Pancreas (tissue), 10 donors: ENCODE results near the gene FSTL4. TPM values are rescaled to one million over a fixed set of nuclear protein-coding genes. Genes with fewer than 3 reads are reported as not detected.
A peak's percentile ranks its signal among the peaks of the same experiment; 100 is the strongest.

Experiments used
- ATAC-seq, 4 donors: fragments of 200-7000 bp; cut with Tn5 transposase; one replicate each; pipeline versions ENCODE4 v1.8.0 to v1.9.1; 2020; ENCODE audit warnings: mild to moderate bottlenecking in 4 of 4, moderate library complexity in 4 of 4
- DNase-seq, 6 donors: peaks; one replicate each; pipeline ENCODE4 v3.0.0-alpha.2; 2020
- FAIRE-seq: peaks from 2 replicates; lab custom pipeline; 2012; peaks lifted over from hg19 to GRCh38; lab: Jason Lieb, UNC
- H3K27ac ChIP-seq, 4 donors: fragments of 200-600 bp; sonication (generic); 1 replicate in 3 of 4; 2 replicates in 1 of 4; pipeline versions ENCODE4 v1.5.0 to v1.8.0; 2020
- H3K27me3 ChIP-seq, 4 donors: fragments of 200-600 bp; one replicate each; pipeline ENCODE4 v1.8.0; 2021
- H3K36me3 ChIP-seq, 3 donors: fragments of 200-600 bp; sonication (generic) in 1 of 3; one replicate each; pipeline versions ENCODE4 v1.5.0 to v1.8.0; 2020 to 2021
- H3K4me1 ChIP-seq, 3 donors: fragments of 200-600 bp; one replicate each; pipeline ENCODE4 v1.8.0; 2021
- H3K4me3 ChIP-seq, 4 donors: fragments of 200-600 bp; sonication (generic) in 2 of 4; one replicate each; pipeline versions ENCODE4 v1.5.0 to v1.8.0; 2020 to 2021
- H3K9me3 ChIP-seq, 4 donors: fragments of 200-600 bp; one replicate each; pipeline ENCODE4 v1.8.0; 2021
- WGBS, 2 donors: extraction: QIAGEN DNeasy Blood & Tissue Kit; methylation state at CpG; one replicate each; pipeline ENCODE4 v1.1.7; 2013; 5-methylcytosine and 5-hydroxymethylcytosine counted together
- intact Hi-C, 3 donors: fragments of 100-400 bp; cut with DNase I; formaldehyde crosslinking; loops; one replicate each; pipeline versions ENCODE4 v1.11.1 to v1.14.2; 2022
- polyA plus RNA-seq, 2 donors: library from polyadenylated mRNA; stranded (reverse); fragments of 200-250 nt; gene quantifications; one replicate each; pipeline ENCODE4 v1.2.3, GENCODE V29; 2013
- total RNA-seq, 6 donors: library from RNA; stranded (reverse); fragmentation: NEBNext Ultra II Directional in 4 of 6; extraction: Animal tissue kit (Norgen Biotek cat#: 25700) in 4 of 6; gene quantifications; one replicate each; pipeline versions ENCODE4 v1.2.1 to v1.2.4, GENCODE V29; 2021 to 2023
- TF ChIP-seq, protein P1 (sequence below), 4 donors: fragments of 200-600 bp; sonication (generic) in 3 of 4; IDR thresholded peaks; one replicate each; pipeline versions ENCODE4 v1.5.0 to v1.8.0; 2021; ENCODE audit warnings: antibody characterized with exemption in 4 of 4
- donor health status: healthy with polysubstance abuse.
- donor health status: DM: no; HTN: no; CAD: no; lungs with moderate emphysema.
- donor health status: DM: no; HTN: no; CAD: no.
- donor health status: control.
- donor health status: control.
- donor health status: Bipolar disorder and iron deficiency.
- donor health status: DM: yes; HTN: yes; CAD: no.
- donor health status: DM: no; HTN: no; CAD: no.
- donor health status: DM: no; HTN: no; CAD: no.
- donor health status: DM: yes; HTN: yes; CAD: no.

The FSTL4 gene
- total and polyA plus RNA-seq, 8 donors = 0.68 to 2.4 (median 1.4) TPM

DNA sequence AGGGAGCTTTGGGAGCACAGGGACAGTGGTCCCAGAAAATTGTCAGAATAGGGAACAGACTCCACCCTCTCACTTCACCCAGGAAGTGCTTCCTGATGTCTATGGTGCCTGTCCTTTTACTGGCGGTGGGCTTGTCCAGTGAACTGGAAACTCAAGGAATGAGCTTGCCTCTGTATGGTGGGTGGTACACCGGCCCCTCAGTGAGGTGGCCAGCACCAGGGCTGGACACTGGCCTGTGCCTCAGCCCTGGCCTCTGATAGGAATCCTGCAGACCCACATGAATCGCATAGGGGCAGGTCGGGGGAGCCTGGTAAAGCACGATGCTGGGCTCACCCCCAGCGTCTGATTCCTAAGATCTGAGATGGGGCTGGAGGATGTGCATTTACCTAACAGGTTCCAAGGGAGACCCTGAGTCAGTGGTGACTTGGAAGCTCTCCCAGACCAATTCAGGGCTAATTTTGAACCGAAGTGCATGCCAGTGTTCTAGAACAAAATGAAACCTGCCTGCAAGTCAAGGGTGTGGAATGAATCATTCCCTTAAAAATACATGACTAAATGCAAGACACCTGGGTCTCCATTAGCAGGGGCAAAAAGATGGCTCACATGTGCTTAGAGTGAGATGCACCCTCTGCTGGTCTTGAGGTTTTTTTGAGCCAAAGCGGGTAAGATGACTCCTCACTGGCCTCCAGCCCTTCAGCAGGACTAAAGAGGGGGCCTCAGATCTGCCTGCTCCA, 382.2 kb downstream of the FSTL4 start:
- no peak overlapping the region for H3K27ac ChIP-seq
- DNase-seq (no peak), FAIRE-seq (no peak), ATAC-seq (no peak)
- TF ChIP-seq, protein P1, sequence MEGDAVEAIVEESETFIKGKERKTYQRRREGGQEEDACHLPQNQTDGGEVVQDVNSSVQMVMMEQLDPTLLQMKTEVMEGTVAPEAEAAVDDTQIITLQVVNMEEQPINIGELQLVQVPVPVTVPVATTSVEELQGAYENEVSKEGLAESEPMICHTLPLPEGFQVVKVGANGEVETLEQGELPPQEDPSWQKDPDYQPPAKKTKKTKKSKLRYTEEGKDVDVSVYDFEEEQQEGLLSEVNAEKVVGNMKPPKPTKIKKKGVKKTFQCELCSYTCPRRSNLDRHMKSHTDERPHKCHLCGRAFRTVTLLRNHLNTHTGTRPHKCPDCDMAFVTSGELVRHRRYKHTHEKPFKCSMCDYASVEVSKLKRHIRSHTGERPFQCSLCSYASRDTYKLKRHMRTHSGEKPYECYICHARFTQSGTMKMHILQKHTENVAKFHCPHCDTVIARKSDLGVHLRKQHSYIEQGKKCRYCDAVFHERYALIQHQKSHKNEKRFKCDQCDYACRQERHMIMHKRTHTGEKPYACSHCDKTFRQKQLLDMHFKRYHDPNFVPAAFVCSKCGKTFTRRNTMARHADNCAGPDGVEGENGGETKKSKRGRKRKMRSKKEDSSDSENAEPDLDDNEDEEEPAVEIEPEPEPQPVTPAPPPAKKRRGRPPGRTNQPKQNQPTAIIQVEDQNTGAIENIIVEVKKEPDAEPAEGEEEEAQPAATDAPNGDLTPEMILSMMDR (IDR thresholded peaks at IDR 0.05) = no peak
- 84 to 87% methylated on average over 8 of the region's 8 CpGs for WGBS, 2 donors
- intact Hi-C loops = no loop called here
- H3K36me3 ChIP-seq = no peaks in the 10 kb centered on the region
- peaks cover 6 to 13% (median 10%) of the 10 kb centered on the region in 3 donors for H3K4me1 ChIP-seq
- H3K4me3 ChIP-seq = no peak overlapping the region
- H3K27me3 ChIP-seq = no peaks in the 10 kb centered on the region
- no peaks in the 10 kb centered on the region for H3K9me3 ChIP-seq

DNA sequence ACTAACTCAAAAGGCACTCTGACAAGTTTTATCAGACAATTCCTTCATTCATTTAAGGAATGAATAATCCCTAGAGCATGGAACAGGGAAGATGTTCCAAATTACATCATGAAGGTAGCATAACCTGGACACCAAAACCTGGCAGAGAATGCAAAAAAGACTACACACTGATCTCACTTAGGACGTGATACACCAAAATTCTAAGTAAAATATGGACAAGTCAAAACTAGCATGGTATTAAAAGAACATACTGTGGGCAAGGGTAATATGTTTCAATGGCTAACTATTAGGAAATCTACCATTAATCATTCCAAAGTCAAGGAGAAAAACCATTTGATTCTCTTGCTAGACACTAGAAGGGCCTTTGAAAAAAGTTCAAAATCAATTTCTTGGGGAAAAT, 384.0 kb downstream of the FSTL4 start:
- H3K27me3 ChIP-seq = no peaks in the 10 kb centered on the region
- DNase-seq = no peak
- no peak for FAIRE-seq
- no peak overlapping the region for H3K4me3 ChIP-seq
- 54 to 57% methylated on average over 1 of the region's 1 CpG for WGBS, 2 donors
- no peaks in the 10 kb centered on the region for H3K9me3 ChIP-seq
- peaks cover 6 to 13% (median 10%) of the 10 kb centered on the region in 3 donors for H3K4me1 ChIP-seq
- TF ChIP-seq, protein P1 (IDR thresholded peaks at IDR 0.05) = no peak
- intact Hi-C loops = no loop called here
- ATAC-seq = no peak
- H3K27ac ChIP-seq = no peak overlapping the region
- no peaks in the 10 kb centered on the region for H3K36me3 ChIP-seq

DNA sequence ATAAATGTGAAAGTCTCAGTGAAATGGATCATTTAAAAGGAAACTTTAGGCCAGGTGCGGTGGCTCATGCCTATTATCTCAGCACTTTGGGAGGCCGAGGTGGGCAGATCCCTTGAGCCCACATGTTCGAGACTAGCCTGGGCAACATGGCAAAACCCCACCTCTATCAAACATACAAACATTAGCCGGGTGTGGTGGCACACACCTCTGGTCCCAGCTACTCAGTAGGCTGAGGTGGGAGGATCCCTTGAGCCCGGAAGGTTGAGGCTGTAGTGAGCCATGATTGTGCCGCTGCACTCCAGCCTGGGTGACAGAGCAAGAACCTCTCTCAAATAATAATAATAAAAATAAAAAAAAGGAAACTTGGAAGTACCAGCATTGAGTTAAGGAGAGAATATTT, 384.4 kb downstream of the FSTL4 start:
- 88 to 93% methylated on average over 6 of the region's 6 CpGs for WGBS, 2 donors
- FAIRE-seq = no peak
- intact Hi-C loops = no loop called here

DNA sequence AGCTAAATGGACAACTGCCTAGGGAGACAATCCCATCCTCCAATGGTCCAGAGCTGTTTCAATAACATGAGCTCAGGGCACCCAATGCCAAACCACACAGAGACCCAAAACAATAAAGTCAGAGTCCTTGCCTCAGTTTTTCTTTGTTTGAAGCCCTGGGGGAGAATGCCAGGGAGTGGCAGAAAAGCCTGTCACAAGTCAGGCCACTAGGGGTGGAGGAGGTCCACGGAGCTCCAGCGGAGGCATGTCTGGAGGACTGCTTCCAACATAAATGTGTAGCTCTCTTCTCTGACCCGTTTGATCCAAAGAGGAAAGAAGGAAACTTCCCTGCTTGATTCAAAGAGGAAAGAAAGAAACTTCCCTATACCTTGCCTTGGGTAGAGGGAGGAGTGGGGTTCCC, 385.3 kb downstream of the FSTL4 start:
- Histone ChIP-seq H3K4me1 (peaks cover 6 to 13% (median 10%) of the 10 kb centered on the region in 3 donors), H3K9me3 (no peaks in the 10 kb centered on the region), H3K27me3 (no peaks in the 10 kb centered on the region), H3K36me3 (no peaks in the 10 kb centered on the region), H3K4me3 (no peak overlapping the region), H3K27ac (no peak overlapping the region)
- WGBS, 2 donors = 75 to 80% methylated on average over 3 of the region's 3 CpGs
- DNase-seq (no peak), FAIRE-seq (no peak), ATAC-seq (no peak)
- intact Hi-C loops = no loop called here
- TF ChIP-seq, protein P1 (IDR thresholded peaks at IDR 0.05) = no peak

More for the DNA sequence above, 384.4 kb downstream of the FSTL4 start:
- Histone ChIP-seq H3K27ac (no peak overlapping the region), H3K4me1 (peaks cover 6 to 13% (median 10%) of the 10 kb centered on the region in 3 donors), H3K4me3 (no peak overlapping the region), H3K36me3 (no peaks in the 10 kb centered on the region), H3K27me3 (no peaks in the 10 kb centered on the region), H3K9me3 (no peaks in the 10 kb centered on the region)
- TF ChIP-seq, protein P1 (IDR thresholded peaks at IDR 0.05) = no peak
- ATAC-seq (no peak), DNase-seq (no peak)

DNA sequence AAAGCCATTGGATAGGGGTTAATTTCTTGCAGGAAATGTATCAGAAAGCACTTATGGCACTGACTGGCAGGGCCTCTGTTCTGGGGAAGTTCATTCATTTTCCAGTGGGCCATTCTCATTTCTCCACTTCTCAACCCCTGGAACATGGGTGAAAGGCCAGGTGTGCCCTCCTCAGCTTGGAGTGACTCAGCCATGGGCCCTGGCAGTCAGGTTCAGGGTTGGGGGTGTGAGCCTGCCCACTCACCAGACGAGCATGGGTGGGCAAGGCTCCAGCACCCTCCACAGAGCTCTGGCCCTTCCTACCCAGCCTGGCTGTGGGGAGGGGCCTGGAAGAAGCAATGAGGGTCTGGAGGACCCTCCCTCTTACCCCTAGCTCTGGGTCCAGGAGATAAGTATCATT, 386.2 kb downstream of the FSTL4 start:
- DNase-seq = peak in 2 of 6 donors; percentile 53 to 59
- Histone ChIP-seq H3K36me3 (no peaks in the 10 kb centered on the region), H3K9me3 (no peaks in the 10 kb centered on the region), H3K4me3 (no peak overlapping the region), H3K27me3 (no peaks in the 10 kb centered on the region), H3K27ac (peak overlapping the region in 3 of 4 donors; percentile 48 to 59 (median 51)), H3K4me1 (peaks cover 6 to 13% (median 10%) of the 10 kb centered on the region in 3 donors)
- WGBS, 2 donors = 13 to 39% methylated on average over 1 of the region's 1 CpG
- peak; percentile 21 to 66 (median 38) for ATAC-seq
- TF ChIP-seq, protein P1 (IDR thresholded peaks at IDR 0.05) = no peak
- no peak for FAIRE-seq
- intact Hi-C loops = no loop called here
